Measurements from ENCODE around the gene RASGEF1C.
A peak's percentile ranks its signal among the peaks of the same experiment; 100 is the strongest.
"Not testable (repeated sequence)": the region's sequence is repeated elsewhere in the genome, so short reads cannot be mapped to it uniquely, and the experiment has no call there.

The RASGEF1C gene

DNA sequence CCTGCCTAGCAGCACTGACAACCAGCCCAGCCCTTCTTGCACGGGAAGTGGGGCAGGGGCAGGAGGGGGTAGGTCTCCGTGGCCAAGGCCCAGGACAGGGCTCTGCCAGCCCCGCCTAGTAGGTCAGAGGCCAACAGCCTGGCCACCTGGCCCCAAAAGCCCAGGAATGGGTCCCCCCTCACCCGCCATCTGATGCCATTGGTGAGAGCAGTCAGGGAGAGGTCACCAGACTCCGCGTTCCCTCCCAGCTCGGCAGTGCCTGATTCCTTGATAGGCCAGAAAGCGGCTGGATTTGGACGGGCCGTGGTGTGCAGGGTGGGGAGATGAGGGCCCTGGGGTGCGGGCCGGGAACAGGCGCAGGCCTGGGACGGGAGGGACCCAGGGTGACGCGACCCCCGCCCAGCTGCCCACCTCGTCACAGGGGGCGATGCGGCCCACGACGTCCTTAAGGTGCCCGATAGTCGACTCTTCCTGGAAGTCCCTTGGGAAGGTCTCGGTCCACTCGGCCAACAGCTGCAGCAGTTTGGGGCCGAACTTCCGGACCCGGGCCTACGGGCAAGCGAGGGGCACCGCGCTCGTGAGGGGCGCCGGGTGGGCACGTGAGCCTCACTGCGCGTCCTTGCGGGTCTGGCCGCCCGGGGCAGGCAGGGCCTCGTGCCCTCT lies 72.9 kb downstream of the RASGEF1C start:
- DNase-seq (ENCODE audit: low read depth in 2 of 2): no peak

DNA sequence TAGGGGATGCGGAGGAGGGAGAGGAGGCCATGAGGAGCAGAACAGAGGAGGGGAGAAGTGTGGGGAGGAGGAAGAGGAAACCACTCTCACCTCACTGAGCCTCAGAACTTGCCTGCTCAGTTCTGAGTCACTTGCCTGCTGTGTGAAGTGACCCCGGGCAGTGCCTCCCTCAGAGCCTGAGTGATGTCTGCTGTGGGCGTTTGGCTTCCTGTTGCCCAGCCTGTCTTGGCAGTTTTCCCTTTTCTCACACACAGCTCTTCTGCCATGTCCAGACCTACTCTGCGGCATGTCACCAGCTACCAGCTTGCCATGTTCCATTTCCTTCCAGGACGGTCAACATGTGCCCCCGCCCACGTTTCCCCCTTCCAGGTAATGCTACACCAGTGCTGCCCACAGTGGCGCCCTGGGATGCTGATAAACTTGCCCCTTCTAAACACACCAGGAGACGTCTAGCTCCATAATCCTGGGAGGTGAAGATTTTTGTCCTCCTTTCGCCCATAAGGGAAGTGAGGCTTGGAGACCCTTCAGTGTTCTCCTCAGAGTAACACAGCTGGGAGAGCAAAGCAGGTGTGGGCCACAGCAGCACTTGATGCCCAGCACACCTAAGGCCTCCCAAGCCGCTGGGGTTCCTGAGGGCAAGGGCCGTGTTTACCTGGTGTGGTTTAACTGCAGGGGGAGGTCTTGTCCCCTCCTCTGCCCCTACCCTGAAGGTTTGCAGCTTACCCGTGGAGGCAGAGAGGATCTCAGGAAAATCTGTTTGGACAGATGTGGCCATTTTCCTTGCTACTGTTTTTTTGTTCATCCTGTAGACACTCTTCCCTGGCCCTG lies 73.7 kb downstream of the RASGEF1C start:
- DNase-seq (ENCODE audit: low read depth in 2 of 2): peak in 1 of 2 experiments; percentile 27

- DNase-seq (ENCODE audit: low read depth in 2 of 2): no peak
Measured at GRCh38 chr5:180133971-180134508, 75.0 kb downstream of the RASGEF1C start.

GRCh38 chr5:180133551-180133950 lies 75.5 kb downstream of the RASGEF1C start:
- no peak for DNase-seq (ENCODE audit: low read depth in 2 of 2)

DNA sequence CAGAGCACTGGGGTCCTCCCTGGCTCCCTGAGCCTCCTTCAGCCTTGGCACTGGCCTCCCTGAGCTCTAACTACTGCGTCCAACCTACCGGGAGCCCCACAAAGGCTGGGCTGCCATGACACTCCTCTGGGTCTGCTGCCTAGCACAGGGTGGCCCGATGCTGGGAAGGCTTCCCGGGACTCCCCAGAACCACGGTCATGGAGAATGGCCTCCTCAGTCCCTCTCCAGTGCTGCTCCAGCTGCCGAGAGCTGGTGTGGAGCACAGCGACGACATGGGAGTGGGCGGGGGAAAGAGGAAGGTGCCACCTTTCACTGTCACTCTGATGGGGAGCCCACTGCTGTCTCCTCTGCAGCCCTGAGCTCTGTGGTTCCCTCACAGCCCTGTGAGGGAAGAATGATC lies 76.0 kb downstream of the RASGEF1C start:
- no peak for DNase-seq (ENCODE audit: low read depth in 2 of 2)

DNA sequence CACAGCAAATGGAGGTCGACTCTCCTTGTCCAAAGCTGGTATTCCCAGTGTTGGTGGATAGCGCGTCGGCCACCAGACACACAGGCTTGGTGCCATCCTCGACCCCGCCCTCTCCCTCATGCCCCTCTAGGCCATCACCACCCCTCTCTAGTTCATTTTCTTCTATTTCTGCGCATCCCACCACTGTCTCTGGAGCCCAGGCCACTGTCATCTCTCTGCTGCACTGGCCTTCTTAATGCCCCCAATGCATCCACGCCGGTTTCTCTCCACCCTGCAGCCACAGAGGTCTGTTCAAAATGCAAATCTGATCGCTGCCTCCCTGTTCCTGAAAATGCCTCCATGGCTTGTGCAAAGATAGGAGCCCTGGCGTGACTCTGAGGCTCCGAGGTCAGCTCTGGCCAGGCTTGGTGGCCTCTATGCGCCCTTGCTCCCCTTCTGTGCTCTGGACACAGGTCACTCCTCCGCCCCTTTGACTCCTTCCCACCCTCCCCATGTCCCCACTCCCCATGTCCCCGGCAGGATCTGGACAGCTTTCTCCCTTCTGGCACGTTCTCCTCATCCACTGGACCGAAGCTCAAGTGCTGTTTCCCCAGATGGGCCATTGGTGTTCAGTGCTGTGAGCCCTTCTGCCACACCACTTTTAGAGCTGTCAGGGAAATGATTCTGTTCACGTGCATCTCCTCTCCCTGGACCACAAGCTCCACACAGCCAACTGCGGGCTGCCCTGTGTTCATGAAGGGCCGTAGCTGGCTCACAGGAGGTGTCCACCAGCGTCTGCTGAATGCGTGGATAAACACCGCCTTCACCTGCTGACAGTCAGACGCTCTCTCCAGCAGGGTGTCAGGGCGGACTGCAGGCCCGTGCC lies 77.9 kb downstream of the RASGEF1C start:
- no peak for DNase-seq (ENCODE audit: low read depth in 2 of 2)

GRCh38 chr5:180130291-180130869 lies 78.6 kb downstream of the RASGEF1C start:
- DNase-seq (ENCODE audit: low read depth in 2 of 2): no peak

DNA sequence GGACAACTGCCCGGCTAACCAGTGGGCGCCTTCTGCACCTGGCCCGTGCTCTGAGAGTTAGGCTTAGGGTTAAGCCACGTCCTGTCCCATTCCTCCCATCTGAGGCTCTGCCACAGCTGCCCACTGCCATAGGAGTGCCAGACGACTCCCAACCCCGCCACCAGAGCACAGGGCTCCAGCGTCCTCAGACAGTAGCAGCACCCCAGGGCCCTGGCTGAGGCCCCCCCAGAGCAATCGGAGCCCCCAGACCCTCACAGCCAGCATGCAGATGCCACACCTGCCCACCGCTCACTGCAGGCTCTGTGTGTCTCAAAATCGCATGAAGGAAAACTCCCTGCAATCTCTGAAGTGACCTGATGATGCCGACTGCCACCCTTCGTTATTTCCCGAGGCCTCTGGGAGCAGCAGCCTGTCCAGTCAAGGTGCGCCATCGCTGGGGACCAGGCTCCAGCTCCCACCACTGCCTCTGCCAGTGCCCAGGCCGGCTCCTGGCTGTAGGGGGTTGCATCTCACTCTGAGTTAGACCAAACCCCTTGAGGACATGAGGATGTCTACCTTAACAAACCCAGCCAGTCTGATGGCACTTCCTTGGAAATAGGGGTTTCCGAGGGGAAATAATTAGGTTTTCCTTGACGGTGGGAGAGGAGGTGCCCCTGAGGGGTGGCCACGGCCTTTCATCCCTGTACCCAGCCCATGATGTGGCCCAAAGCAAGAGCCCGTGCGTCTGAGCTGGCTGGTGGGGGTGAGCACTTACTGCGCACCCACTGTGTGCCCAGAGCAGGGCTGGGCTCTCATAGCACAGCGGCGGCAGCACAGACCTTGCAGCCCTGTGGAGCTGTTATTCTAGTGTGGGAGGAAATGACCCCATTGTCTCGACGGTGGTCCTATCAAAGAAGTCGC lies 79.5 kb downstream of the RASGEF1C start:
- no peak for DNase-seq (ENCODE audit: low read depth in 2 of 2)

GRCh38 chr5:180128671-180129261 lies 80.2 kb downstream of the RASGEF1C start:
- DNase-seq (ENCODE audit: low read depth in 2 of 2): no peak

GRCh38 chr5:180127682-180128670 lies 81.0 kb downstream of the RASGEF1C start:
- no peak for DNase-seq (ENCODE audit: low read depth in 2 of 2)

DNA sequence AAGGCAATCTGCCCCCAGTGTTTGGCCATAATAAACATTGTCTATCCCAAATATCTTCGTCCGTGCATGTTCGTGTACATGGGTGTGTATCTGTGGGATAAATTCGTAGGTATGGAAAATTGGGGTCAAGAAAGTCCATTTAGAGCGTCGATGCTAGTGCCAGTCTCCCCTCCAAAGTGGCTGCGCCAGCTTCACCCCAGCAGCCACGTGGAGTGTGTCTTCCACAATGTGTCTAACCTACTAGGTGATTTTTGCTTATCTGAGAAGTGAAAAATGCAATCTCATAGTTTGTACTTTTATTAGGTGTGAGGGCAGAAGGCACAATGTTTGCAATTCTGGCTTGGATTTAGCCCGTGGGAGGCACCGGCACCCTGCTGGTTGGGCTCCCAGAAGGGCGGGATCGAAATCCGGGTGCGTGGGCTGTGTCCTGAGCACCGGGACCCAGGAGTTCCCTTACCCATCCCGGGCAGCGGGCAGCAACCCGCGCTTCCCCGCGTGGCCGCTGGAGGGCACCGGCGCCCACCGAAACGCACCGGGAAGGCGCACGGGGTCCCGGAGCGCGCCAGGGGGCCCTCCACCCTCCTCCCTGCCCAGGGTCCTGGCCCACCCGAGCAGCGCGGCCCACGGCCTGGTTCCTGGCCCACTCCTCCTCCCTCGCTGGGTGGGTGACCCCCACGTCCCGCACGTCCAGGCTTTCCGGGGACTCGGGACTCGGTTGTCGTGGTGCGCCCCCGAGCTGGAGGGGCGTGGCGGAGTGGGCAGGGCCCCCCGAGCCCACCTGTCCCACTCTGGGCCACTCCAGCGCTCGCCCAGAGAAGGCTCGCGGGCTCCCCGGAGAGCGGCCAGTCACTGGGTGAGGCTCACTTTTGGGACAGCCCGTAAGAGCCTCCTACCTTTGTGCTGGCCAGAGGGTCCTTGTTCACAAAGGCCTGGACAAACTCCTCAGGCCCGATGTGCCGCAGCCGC lies 82.0 kb downstream of the RASGEF1C start:
- peak in 1 of 2 experiments; percentile 36 for DNase-seq (ENCODE audit: low read depth in 2 of 2)

- not testable (repeated sequence) for DNase-seq (ENCODE audit: low read depth in 2 of 2)
Measured at GRCh38 chr5:180126156-180126555, 82.9 kb downstream of the RASGEF1C start.

DNA sequence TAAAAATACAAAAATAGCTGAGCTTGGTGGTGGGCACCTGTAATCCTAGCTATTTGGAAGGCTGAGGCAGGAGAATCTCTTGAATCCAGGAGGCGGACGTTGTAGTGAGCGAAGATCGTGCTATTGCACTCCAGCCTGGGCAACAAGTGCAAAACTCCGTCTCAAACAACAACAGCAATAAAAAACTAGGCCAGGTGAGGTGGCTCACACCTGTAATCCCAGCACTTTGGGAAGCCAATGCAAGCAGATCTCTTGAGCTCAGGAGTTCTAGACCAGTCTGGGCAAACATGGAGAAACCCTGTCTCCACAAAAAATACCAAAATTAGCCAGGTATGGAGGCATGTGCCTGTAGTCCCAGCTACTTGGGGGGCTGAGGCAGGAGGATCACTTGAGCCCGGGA lies 84.3 kb downstream of the RASGEF1C start:
- DNase-seq (ENCODE audit: low read depth in 2 of 2): not testable (repeated sequence)

DNA sequence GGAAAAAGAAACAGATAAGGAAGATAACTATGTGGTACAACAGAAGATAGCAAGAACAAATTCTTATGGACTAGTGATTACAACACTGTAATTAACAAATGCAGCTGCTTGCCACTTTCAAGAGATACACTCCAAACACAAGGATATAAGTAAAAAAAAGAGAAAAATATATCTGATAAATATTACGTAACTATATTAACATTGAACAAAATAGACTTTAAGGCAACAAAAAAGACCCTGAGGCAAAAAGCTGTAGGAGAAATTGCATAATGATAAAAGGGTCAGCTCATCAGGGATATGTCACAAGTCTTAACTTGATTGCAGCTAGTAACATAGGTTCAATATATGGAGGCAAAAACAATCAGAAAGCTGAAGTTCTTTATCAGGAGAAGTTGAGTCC lies 86.1 kb downstream of the RASGEF1C start:
- no peak for DNase-seq (ENCODE audit: low read depth in 2 of 2)

- DNase-seq (ENCODE audit: low read depth in 2 of 2): no peak
Measured at GRCh38 chr5:180121826-180122413, 87.1 kb downstream of the RASGEF1C start.

DNA sequence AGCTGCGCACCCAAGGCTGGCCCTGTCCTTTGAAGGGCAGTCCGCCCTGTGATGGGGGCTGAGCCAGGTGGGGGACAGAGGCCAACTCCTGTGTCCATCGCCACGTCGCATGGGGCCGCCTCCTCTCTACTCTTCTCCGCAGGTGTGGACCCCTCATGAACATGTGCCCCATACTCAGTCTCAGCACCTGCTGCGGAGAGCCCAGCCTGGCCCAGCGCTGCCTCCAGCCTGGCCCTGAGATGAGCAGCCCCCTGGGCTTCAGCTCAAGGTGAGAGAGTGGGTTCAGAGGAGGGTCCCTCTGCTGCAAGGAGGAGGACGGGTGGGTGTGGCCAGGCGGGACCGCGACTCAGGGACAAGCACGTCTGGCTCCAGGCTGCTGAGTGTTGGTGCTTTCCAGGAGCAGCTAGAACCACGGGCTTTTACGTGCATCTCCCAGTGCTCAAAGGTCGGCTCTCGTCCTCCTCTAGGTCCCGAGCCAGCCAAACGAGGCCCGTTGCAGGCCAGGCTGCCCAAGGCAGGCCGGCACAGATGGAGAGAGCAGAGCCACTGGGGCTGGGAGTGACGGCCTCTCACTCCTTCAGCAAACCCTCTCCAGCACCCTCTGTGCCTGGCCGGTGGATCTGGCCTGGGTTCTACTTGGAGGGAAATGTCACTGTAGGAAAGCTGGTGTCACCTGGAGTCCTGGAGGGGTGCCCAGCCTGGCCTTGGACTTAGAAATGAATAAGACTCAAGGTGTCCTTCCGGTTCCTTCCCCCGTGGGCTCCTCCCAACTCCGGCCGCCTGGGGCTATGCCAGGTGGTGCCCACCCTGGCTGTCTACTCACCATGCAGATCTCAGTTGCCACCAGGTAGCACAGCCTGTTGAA lies 88.5 kb downstream of the RASGEF1C start:
- no peak for DNase-seq (ENCODE audit: low read depth in 2 of 2)

GRCh38 chr5:180119903-180120236 lies 89.1 kb downstream of the RASGEF1C start:
- DNase-seq (ENCODE audit: low read depth in 2 of 2): no peak

Data from stimulated activated CD4-positive, alpha-beta T cell treated with anti-CD3 and anti-CD28 coated beads, Interleukin-12 subunit alpha, Interleukin-12 subunit beta, amount 100 ng/mL, for 24 hours (primary cell).